GM19467 (cell line): Measurements from ENCODE around the gene RSPH10B2.
A peak's percentile ranks its signal among the peaks of the same experiment; 100 is the strongest.
"Not testable (repeated sequence)": the region's sequence is repeated elsewhere in the genome, so short reads cannot be mapped to it uniquely, and the experiment has no call there.

Experiments used
- ATAC-seq: cut with Tn5 transposase; IDR thresholded peaks from one replicate; pipeline ENCODE4 v1.9.1; 2021; ENCODE audit warnings: mild to moderate bottlenecking, moderate library complexity; ENCODE audit not compliant: unreplicated experiment

The RSPH10B2 gene

DNA sequence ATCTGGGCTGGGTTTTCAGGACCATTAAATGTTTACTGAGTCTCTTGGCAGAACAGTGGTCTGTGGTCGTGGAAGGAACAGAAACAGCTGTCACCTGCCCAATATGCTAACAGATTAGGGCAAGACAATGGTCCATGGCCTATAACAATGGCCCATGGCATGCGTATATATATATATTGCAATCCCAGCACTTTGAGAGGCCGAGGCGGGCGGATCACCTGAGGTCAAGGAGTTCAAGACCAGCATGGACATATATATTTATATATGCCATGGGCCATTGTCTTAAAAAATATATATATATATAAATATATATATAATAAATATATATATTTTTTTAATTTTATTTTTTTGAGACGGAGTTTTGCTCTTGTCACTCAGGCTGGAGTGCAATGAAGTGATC is 27.7 kb downstream of the RSPH10B2 start:
- not testable (repeated sequence) for ATAC-seq

GRCh38 chr7:6789353-6789752 is 35.5 kb downstream of the RSPH10B2 start:
- not testable (repeated sequence) for ATAC-seq

DNA sequence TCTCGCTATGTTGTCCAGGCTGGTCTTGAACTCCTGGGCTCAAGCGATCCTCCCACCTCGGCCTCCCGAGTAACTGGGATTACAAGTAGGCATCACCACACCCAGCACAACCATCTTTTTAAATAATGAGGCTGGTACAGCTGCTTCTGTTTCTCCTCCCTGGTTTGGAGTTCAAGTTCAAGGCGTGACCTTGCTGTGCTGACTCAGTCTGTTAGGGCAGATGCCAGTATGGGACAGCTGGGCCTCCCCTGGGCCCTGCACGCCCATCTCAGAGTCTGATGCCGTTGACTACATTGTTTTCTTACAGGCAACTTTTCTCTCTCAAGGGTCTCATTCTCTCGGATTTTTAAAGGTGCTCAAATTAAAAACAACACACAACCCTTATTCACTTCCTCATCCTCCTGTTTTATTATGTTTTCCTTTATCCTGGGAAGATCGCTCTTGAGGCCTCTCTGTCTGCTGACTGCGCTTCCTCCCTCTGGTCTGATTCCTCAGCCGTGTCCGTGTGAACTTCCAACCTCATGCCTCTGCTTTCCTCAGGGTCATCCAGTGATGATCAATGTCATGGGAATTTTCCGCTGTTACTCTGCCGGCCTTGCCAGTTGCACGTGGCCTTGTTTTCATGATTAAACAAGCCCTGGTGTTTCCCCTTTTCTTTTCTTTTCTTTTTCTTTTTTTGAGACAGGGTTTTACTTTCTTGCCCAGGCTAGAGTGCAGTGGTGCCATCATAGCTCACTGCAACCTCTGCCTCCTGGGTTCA is 38.4 kb downstream of the RSPH10B2 start:
- not testable (repeated sequence) for ATAC-seq

DNA sequence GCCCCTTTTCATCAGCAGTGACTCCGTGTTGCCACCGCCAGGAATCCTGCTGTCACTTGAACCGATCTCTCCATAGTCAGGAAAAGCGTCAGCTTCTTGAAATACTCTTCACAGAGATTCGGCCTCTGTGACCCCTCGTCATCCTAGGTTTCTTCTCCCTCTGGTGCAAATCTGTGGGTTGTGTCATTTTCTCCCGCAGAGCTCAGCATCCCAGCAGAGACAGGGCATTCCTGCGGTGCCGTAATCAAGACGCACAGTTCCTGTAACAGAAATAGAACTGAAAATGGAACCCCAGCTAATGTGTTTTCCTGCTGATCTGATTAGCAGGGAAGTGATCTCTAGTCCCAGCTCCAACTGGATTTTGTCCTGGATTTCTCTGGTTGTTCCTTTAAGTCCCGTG is 40.4 kb downstream of the RSPH10B2 start:
- ATAC-seq, result not testable (repeated sequence)

GRCh38 chr7:6797218-6797617 is 43.3 kb downstream of the RSPH10B2 start:
- not testable (repeated sequence) for ATAC-seq

GRCh38 chr7:6798047-6798446 is 44.1 kb downstream of the RSPH10B2 start:
- not testable (repeated sequence) for ATAC-seq

DNA sequence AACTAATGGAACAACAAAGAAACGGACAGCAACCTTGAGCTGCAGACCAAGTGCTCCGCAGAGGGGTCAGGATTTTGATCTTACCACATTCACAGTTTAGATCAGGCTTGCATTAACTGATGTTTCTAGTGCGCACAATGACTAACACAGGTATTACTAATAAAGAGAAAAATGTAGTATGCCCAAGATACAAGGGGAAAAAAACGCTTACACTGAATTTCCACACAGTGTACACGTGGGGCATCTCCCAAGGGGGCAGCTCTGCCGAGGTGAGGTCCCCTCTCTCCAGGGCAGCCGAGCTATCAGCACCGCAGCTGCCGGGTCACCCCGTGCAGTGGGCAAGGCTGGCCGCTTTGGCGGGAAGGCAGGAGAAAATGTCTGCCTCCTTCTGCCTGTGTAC is 46.0 kb downstream of the RSPH10B2 start:
- not testable (repeated sequence) for ATAC-seq

DNA sequence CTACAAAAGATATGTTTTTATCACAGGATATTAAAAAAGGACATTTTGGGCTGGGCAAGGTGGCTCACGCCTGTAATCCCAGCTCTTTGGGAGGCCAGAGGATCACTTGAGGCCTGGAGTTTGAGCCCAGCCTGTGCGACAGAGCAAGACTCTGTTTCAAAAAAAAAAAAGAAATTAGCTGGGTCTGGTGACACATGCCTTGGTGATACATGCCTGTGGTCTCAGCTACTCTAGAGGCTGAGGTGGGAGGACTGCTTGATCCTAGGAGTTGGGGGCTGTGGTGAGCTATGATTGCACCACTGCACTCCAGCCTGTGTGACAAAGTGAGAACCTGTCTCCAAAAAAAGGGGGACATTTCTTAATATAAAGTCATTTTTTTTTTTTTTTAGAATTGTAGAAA is 46.4 kb downstream of the RSPH10B2 start:
- ATAC-seq, result not testable (repeated sequence)

DNA sequence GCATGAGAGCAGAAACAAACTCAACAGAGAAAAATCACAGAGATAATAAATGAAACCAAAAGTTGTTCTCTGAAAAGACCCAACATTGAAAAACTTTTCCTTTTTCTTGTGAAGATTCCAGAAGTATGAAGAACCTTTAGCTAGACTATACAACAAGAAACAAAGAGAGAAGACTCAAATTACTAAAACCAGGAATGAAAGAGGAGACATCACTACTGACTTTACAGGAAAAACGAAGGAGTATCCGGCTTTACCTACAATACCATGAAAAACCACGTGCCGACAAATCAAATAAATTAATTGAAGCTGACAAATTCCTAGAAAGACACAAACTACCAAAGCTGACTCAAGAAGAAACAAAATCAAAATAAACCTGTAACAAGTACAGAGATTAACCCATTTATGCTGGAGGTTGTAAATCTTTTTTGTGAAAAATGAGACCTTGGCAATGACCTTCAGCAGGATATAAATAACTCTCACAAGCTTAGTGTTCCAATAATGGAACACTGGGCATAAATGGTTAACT is 53.6 kb downstream of the RSPH10B2 start:
- ATAC-seq, result not testable (repeated sequence)

- ATAC-seq, result not testable (repeated sequence)
Measured at GRCh38 chr7:6807959-6808358, 54.1 kb downstream of the RSPH10B2 start.

GRCh38 chr7:6813011-6813410 is 59.1 kb downstream of the RSPH10B2 start:
- ATAC-seq, result not testable (repeated sequence)

GRCh38 chr7:6815470-6815869 is 61.6 kb downstream of the RSPH10B2 start:
- ATAC-seq, result not testable (repeated sequence)

- ATAC-seq, result not testable (repeated sequence)
Measured at GRCh38 chr7:6821622-6822021, 67.7 kb downstream of the RSPH10B2 start.

- ATAC-seq, result peak; percentile 36
Measured at GRCh38 chr7:6825236-6826125, 71.6 kb downstream of the RSPH10B2 start.

- peak; percentile 99 for ATAC-seq
Measured at GRCh38 chr7:6826151-6826550, 72.2 kb downstream of the RSPH10B2 start, which contains the start of gene CCZ1B. TSS of gene CCZ1B (minus strand) at chr7:6826275. CDS start at chr7:6826197, 78 bp downstream.

- ATAC-seq, result not testable (repeated sequence)
Measured at GRCh38 chr7:6827180-6827579, 73.3 kb downstream of the RSPH10B2 start.

DNA sequence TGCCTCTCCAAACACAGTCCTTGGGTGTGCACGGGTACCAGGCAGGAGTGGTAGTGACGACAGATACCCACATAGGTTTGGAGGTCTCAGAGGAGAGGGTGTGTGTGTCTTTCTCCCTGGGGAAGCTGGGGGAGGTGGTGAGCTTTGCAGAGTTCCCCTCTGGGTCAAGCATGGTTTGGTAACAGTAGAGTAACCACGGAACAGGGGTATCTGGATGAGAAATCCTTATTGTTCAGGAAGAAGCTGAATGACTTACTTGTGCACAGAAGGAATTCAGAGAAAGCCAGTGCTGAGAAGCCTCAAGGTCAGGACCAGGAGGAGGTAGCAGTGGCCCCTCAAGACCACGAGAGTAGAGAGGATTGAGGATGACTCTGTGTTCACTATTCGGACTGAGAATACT is 75.7 kb downstream of the RSPH10B2 start:
- ATAC-seq, result not testable (repeated sequence)

- not testable (repeated sequence) for ATAC-seq
Measured at GRCh38 chr7:6830026-6830425, 76.1 kb downstream of the RSPH10B2 start.

- no peak for ATAC-seq
Measured at GRCh38 chr7:6831018-6831725, 77.3 kb downstream of the RSPH10B2 start.

- no peak for ATAC-seq
Measured at GRCh38 chr7:6833636-6834035, 79.7 kb downstream of the RSPH10B2 start.

DNA sequence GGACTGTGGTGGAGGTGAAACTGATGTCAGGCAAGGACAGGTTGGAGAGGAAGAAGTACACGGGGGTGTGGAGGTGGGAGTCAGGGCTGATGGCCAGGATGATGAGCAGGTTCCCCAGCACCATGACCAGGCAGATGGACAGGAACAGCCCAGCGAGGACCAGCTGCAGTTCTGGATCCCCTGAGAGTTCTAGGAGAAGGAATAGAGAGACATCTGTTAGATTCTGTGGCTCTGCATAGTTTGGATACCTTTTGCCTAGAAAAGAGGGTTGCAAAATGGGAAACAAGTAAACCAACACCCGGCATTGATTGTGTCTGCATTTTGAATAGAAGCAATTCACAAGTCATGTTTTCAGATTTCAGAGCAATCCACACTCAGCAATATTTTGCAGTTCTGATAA is 81.6 kb downstream of the RSPH10B2 start:
- ATAC-seq, result not testable (repeated sequence)
